Mesothelial cell of epicardium (in vitro differentiated cells): Measurements from ENCODE around the gene NOL12. TPM values are rescaled to one million over a fixed set of nuclear protein-coding genes. Genes with fewer than 3 reads are reported as not detected.
"Not testable (repeated sequence)": the region's sequence is repeated elsewhere in the genome, so short reads cannot be mapped to it uniquely, and the experiment has no call there.

Experiments used
- DNase-seq, 2 experiments: peaks; one replicate each; pipeline ENCODE4 v3.0.0; 2021; ENCODE audit warnings: low spot score in 2 of 2; ENCODE audit not compliant: unreplicated experiment in 2 of 2
- H3K27ac Mint-ChIP-seq: 2 replicates; pipeline ENCODE4 v1.8.0; 2021; ENCODE audit warnings: mixed read lengths
- H3K27me3 Mint-ChIP-seq: 2 replicates; pipeline ENCODE4 v1.8.0; 2021; ENCODE audit warnings: low read depth, mixed read lengths
- H3K36me3 Mint-ChIP-seq: 2 replicates; pipeline ENCODE4 v1.8.0; 2021; ENCODE audit warnings: mixed read lengths
- H3K4me1 Mint-ChIP-seq: 2 replicates; pipeline ENCODE4 v1.8.0; 2021; ENCODE audit warnings: mixed read lengths
- H3K4me3 Mint-ChIP-seq: 2 replicates; pipeline ENCODE4 v1.8.0; 2021; ENCODE audit warnings: mild to moderate bottlenecking, moderate library complexity, mixed read lengths
- H3K9me3 Mint-ChIP-seq: 2 replicates; pipeline ENCODE4 v1.8.0; 2021; ENCODE audit warnings: mixed read lengths
- CTCF ChIP-seq: fragments of 200-600 bp; sonication (generic); IDR thresholded peaks from one replicate; pipeline ENCODE4 v1.5.0; 2021; ENCODE audit warnings: antibody characterized with exemption; ENCODE audit not compliant: unreplicated experiment
- total RNA-seq: library from RNA; stranded (reverse); gene quantifications from 3 replicates; pipeline ENCODE4 v1.2.1, GENCODE V29; 2021

NOL12 gene
- total RNA-seq, 1 donor from 2014 or later, result 25.2 TPM

GRCh38 chr22:37716708-37717107 is 30.6 kb downstream of the NOL12 start:
- H3K27ac Mint-ChIP-seq, result no peak overlapping the region
- no peak overlapping the region for H3K4me3 Mint-ChIP-seq

DNA sequence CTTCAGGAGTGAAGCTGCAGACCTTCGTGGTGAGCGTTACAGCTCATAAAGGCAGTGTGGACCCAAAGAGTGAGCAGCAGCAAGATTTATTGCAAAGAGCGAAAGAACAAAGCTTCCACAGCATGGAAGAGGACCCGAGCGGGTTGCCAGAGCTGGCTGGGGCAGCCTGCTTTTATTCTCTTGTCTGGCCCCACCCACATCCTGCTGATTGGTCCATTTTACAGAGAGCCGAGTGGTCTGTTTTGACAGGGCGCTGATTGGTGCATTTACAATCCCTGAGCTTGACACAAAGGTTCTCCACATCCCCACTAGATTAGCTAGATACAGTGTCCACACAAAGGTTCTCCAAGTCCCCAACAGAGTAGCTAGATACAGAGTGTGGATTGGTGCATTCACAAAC is 31.1 kb downstream of the NOL12 start:
- not testable (repeated sequence) for H3K9me3 Mint-ChIP-seq, DNase-seq, H3K27ac Mint-ChIP-seq, H3K27me3 Mint-ChIP-seq, H3K4me1 Mint-ChIP-seq, H3K4me3 Mint-ChIP-seq, H3K36me3 Mint-ChIP-seq

More at GRCh38 chr22:37716708-37717107, 30.6 kb downstream of the NOL12 start:
- Mint-ChIP-seq H3K4me1 (no peaks in the 10 kb centered on the region), H3K27me3 (no peaks in the 10 kb centered on the region), H3K36me3 (peaks cover 10% of the 10 kb centered on the region), H3K9me3 (no peaks in the 10 kb centered on the region)
- DNase-seq, result no peak
- TF ChIP-seq CTCF, result no peak

DNA sequence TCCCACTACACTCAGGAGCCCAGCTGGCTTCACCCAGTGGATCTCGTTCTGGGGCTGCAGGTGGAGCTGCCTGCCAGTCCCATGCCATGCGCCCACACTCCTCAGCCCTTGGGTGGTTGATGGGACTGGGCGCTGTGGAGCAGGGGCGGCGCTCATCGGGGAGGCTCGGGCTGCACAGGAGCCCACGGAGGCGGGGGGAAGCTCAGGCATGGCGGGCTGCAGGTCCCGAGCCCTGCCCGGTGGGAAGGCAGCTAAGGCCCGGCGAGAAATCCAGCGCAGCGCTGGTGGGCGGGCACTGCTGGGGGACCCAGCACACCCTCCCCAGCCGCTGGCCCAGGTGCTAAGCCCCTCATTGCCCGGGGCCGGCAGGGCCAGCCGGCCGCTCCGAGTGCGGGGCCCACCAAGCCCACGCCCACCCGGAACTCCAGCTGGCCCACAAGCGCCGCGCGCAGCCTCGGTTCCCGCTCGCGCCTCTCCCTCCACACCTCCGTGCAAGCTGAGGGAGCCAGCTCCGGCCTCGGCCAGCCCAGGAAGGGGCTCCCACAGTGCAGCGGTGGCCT is 31.7 kb downstream of the NOL12 start:
- H3K27me3 Mint-ChIP-seq, DNase-seq, H3K9me3 Mint-ChIP-seq, H3K4me3 Mint-ChIP-seq, H3K4me1 Mint-ChIP-seq, H3K27ac Mint-ChIP-seq: not testable (repeated sequence)
- H3K36me3 Mint-ChIP-seq, result peaks cover 11% of the 10 kb centered on the region

DNA sequence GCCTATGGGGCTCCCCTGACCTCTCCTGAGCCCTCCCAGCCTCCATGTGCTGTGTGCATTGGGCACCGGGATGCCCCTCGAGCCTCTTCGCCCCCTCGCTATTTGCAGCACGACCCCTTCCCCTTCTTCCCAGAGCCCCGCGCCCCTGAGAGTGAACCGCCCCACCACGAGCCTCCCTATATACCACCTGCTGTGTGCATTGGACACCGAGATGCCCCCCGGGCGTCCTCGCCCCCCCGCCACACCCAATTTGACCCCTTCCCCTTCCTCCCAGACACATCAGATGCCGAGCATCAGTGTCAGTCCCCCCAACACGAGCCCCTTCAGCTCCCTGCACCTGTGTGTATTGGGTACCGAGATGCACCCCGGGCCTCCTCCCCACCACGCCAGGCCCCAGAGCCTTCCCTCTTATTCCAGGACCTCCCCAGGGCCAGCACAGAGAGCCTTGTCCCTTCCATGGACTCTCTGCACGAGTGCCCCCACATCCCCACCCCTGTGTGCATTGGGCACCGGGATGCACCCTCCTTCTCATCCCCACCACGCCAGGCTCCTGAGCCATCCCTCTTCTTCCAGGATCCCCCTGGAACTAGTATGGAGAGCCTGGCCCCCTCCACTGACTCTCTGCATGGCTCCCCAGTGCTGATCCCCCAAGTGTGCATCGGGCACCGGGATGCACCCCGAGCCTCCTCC is 39.6 kb downstream of the NOL12 start:
- DNase-seq, result no peak
- peaks cover 23% of the 10 kb centered on the region for H3K36me3 Mint-ChIP-seq
- H3K4me1 Mint-ChIP-seq, result peaks cover 3% of the 10 kb centered on the region
- no peaks in the 10 kb centered on the region for H3K9me3 Mint-ChIP-seq
- H3K4me3 Mint-ChIP-seq, result no peak overlapping the region
- H3K27ac Mint-ChIP-seq, result no peak overlapping the region
- H3K27me3 Mint-ChIP-seq, result no peaks in the 10 kb centered on the region
- no peak for TF ChIP-seq CTCF

DNA sequence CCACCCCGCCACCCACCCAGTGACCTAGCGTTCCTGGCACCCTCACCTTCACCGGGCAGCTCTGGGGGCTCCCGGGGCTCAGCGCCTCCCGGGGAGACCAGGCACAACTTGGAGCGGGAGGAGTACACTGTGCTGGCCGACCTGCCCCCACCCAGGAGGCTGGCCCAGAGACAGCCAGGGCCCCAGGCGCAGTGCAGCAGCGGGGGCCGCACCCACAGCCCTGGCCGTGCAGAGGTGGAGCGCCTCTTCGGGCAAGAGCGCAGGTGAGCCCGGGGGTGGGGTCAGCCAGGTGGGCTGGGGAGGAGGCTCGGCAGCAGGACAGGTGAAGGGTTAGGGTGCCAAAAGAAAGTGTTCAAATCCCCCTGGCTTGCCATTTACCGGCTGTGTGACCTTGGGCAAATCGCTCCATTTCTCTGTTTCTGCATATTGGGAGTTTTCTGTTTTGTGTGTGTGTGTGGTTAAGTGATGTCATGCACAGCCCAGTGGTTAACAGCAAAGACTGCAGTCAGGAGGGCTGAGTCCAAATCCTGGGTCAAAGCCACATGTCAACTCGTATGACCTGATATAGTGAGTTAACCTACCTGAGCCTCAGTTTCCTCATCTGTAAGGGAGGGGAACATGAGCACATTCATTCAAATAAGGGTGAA is 40.2 kb downstream of the NOL12 start:
- Mint-ChIP-seq H3K36me3 (peaks cover 23% of the 10 kb centered on the region), H3K27me3 (no peaks in the 10 kb centered on the region), H3K27ac (peak overlapping the region; percentile 18), H3K4me1 (peaks cover 3% of the 10 kb centered on the region), H3K9me3 (no peaks in the 10 kb centered on the region), H3K4me3 (no peak overlapping the region)
- TF ChIP-seq CTCF, result no peak
- DNase-seq, result no peak

DNA sequence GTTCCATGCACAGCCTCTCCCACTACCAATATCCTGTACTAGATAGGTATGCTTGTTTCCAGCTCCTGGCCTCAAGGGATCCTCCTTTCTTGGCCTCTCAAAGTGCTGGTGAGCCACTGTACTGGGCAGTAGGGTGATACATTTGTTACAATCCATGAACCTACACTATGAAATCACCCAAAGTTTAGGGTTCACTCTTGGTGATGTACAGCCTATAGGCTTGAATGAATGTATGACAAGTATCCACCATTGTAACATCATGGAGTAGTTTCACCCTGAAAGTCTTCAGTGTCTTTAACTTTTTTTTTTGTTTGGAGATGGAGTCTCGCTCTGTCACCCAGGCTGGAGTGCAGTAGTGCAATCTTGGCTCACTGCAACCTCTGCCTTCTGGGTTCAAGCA is 42.5 kb downstream of the NOL12 start:
- no peak for TF ChIP-seq CTCF
- Mint-ChIP-seq H3K4me3 (no peak overlapping the region), H3K27me3 (no peaks in the 10 kb centered on the region), H3K9me3 (no peaks in the 10 kb centered on the region), H3K36me3 (peaks cover 15% of the 10 kb centered on the region), H3K27ac (peak overlapping the region; percentile 86), H3K4me1 (peaks cover 3% of the 10 kb centered on the region)
- DNase-seq, result no peak
